ENCODE measurements around the gene MPP3. TPM values are rescaled to one million over a fixed set of nuclear protein-coding genes. Genes with fewer than 3 reads are reported as not detected.

The MPP3 gene
- total RNA-seq, 1 donor from 2014 or later = 37.0 TPM

DNA sequence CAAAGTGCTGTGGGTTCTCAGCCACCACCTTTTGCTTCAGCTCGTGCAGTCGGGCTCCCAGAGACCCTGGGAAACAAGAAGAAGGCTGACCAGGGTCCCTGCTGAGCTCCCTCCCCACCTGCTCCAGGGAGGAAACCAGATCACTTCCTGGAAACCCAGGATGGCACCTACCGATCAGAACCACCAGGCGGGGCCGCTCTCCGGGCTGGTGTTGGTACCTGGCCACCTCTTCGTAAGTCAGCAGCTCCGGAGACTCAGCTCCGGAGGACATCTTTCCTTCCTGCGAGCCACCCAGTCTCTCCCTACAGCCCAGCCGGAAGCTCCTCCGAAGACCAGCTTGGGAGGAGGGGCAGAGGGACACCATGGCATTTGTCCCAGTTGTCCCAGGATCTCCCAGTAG lies 18.9 kb downstream of the MPP3 start:
- no peak overlapping the region for H3K4me3 ChIP-seq
- H3K27ac ChIP-seq = no peak overlapping the region
- H3K4me1 ChIP-seq = no peaks in the 10 kb centered on the region
- intact Hi-C loops (cut with DNase I) = no loop called here
- no peaks in the 10 kb centered on the region for H3K27me3 ChIP-seq
- peaks cover 28 to 57% of the 10 kb centered on the region in 2 donors for H3K36me3 ChIP-seq
- no peak for DNase-seq (ENCODE audit: low spot score in 2 of 2)
- H3K9me3 ChIP-seq = no peaks in the 10 kb centered on the region
- TF ChIP-seq, protein P1, sequence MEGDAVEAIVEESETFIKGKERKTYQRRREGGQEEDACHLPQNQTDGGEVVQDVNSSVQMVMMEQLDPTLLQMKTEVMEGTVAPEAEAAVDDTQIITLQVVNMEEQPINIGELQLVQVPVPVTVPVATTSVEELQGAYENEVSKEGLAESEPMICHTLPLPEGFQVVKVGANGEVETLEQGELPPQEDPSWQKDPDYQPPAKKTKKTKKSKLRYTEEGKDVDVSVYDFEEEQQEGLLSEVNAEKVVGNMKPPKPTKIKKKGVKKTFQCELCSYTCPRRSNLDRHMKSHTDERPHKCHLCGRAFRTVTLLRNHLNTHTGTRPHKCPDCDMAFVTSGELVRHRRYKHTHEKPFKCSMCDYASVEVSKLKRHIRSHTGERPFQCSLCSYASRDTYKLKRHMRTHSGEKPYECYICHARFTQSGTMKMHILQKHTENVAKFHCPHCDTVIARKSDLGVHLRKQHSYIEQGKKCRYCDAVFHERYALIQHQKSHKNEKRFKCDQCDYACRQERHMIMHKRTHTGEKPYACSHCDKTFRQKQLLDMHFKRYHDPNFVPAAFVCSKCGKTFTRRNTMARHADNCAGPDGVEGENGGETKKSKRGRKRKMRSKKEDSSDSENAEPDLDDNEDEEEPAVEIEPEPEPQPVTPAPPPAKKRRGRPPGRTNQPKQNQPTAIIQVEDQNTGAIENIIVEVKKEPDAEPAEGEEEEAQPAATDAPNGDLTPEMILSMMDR (IDR thresholded peaks at IDR 0.05) = no peak

GRCh38 chr17:43813386-43813785 lies 19.6 kb downstream of the MPP3 start:
- no peak overlapping the region for H3K4me3 ChIP-seq
- no peaks in the 10 kb centered on the region for H3K27me3 ChIP-seq
- intact Hi-C loops (cut with DNase I) = no loop called here
- no peaks in the 10 kb centered on the region for H3K9me3 ChIP-seq
- DNase-seq (ENCODE audit: low spot score in 2 of 2) = no peak
- H3K36me3 ChIP-seq = peaks cover 29 to 61% of the 10 kb centered on the region in 2 donors
- H3K27ac ChIP-seq = no peak overlapping the region
- H3K4me1 ChIP-seq = no peaks in the 10 kb centered on the region
- TF ChIP-seq, protein P1 (IDR thresholded peaks at IDR 0.05) = no peak

DNA sequence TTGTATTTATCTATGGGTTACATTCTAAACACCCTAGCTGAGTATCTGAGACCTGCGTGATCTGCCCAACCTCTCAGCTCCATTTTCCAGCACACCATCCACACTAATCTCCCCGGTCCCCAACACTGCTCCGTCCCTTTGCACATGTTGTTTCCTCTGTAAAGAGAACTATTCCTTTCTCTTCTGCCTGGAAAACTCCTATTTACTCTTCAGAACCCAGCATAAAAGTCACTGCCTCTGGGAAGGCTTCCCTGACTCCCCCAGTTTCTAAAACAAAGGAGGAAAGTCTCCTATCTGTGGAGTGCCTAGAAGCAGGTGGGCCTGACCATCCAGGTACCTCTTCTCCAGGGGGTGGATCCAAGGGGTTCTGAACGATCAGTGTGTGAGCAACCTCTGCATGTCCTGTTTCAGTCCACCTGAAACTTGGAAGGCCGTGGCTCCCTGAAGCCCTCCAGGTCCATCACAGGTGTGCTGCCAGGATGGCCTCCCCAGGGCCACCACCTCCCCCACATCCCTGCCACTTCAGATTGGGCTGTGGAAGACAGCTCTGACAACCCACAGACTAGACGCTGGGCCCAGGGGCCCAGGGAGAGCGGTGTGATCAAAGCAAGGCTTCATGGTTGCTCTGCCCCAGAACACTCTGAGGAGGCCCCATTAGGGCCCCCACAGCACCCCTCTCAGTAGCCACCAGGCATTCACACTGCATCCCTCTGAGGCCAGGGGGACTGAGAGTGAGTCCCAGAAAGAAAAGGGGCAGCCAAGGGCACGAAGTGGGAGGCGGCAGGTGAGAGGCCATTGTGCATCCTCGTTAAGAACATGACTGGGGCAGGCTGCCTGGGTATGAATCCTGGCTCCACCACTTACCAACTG lies 20.3 kb downstream of the MPP3 start:
- Histone ChIP-seq H3K9me3 (no peaks in the 10 kb centered on the region), H3K27ac (no peak overlapping the region), H3K4me3 (no peak overlapping the region), H3K4me1 (no peaks in the 10 kb centered on the region), H3K27me3 (no peaks in the 10 kb centered on the region), H3K36me3 (peaks cover 25 to 58% of the 10 kb centered on the region in 2 donors)
- intact Hi-C loops (cut with DNase I) = no loop called here
- TF ChIP-seq, protein P1 (IDR thresholded peaks at IDR 0.05) = no peak
- DNase-seq (ENCODE audit: low spot score in 2 of 2) = no peak

GRCh38 chr17:43810823-43811222 lies 22.1 kb downstream of the MPP3 start:
- H3K9me3 ChIP-seq = no peaks in the 10 kb centered on the region
- no peak overlapping the region for H3K27ac ChIP-seq
- DNase-seq (ENCODE audit: low spot score in 2 of 2) = no peak
- H3K27me3 ChIP-seq = no peaks in the 10 kb centered on the region
- peaks cover 32 to 58% of the 10 kb centered on the region in 2 donors for H3K36me3 ChIP-seq
- intact Hi-C loops (cut with DNase I) = no loop called here
- no peaks in the 10 kb centered on the region for H3K4me1 ChIP-seq
- H3K4me3 ChIP-seq = no peak overlapping the region
- TF ChIP-seq, protein P1 (IDR thresholded peaks at IDR 0.05) = no peak

DNA sequence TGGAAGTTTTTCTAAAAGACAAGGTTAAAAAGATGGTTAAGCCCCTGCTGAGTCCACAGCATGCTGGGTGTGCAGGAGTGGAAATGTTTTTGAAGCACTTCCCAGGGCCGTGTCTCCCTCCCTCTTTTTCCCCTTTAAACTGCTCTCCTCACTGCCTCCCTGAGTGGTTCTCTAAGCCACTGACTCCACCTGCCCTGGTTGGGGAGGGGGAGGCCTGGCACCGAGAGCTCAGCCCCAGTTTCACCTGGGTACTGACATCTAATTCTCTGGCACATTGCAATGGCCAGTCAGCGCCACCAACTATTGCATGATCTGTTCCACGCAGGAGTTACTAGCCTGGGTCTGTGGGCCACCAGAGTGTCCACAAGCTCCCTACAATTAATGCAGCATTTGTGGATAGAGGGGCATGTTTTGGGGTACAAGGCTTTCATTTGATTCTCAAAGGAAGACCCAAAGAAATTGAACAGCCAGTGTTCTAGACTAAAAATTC lies 22.7 kb downstream of the MPP3 start:
- H3K4me3 ChIP-seq = no peak overlapping the region
- H3K9me3 ChIP-seq = no peaks in the 10 kb centered on the region
- H3K36me3 ChIP-seq = peaks cover 30 to 62% of the 10 kb centered on the region in 2 donors
- intact Hi-C loops (cut with DNase I) = no loop called here
- no peaks in the 10 kb centered on the region for H3K27me3 ChIP-seq
- no peak for DNase-seq (ENCODE audit: low spot score in 2 of 2)
- no peak overlapping the region for H3K27ac ChIP-seq
- TF ChIP-seq, protein P1 (IDR thresholded peaks at IDR 0.05) = no peak
- no peaks in the 10 kb centered on the region for H3K4me1 ChIP-seq

Data from ascending aorta (tissue), 2 donors.